SH-SY5Y (cell line): ENCODE data around the gene SMARCC1.

Source experiments
- GATA2 ChIP-seq: IDR thresholded peaks from 2 replicates; pipeline ENCODE4 v1.6.1; 2011; ENCODE audit warnings: mild to moderate bottlenecking, low read depth, low read length
- GATA3 ChIP-seq: IDR thresholded peaks from 2 replicates; pipeline ENCODE4 v1.6.1; 2011; ENCODE audit warnings: low read depth, mild to moderate bottlenecking, low read length, moderate library complexity

DNA sequence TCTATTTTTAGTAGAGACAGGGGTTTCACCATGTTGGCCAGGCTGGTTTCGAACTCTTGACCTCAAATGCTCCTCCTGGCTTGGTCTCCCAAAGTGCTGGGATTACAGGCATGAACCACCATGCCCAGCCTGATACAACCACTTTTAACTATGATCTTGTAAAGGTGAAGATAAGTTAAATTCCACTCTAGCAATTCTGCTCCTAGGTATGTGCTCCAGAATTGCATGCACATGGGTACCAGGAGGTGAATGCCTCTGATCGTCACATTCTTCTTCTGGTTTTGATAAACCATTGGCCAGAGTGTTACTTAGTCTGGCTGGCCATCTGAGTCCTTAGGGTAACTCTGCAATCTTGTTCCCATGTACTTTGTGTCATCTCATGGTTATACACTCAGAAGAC is 225.3 kb downstream of the SMARCC1 start:
- TF ChIP-seq GATA2, result no peak
- TF ChIP-seq GATA3, result no peak
